Neural cell (in vitro differentiated cells): ENCODE results near the gene HSF4. TPM values are rescaled to one million over a fixed set of nuclear protein-coding genes. Genes with fewer than 3 reads are reported as not detected.

Experiments used
- H2AFZ ChIP-seq: fragments of 200-600, 300-800 bp; sonication (generic), shearing (Covaris generic); 2 replicates; pipeline ENCODE4 v1.6.0; 2014; ENCODE audit warnings: low read depth, mild to moderate bottlenecking, antibody characterized with exemption, low read length, moderate library complexity
- H3F3A ChIP-seq: fragments of 200-600 bp; shearing (Covaris generic); 2 replicates; pipeline ENCODE4 v1.6.1; 2016; ENCODE audit warnings: mild to moderate bottlenecking, moderate library complexity, mixed read lengths, antibody characterized with exemption, low read length; ENCODE audit not compliant: insufficient read depth, poor library complexity, severe bottlenecking
- H3K27ac ChIP-seq: fragments of 200-600, 300-800 bp; sonication (generic), shearing (Covaris generic); 2 replicates; pipeline ENCODE4 v1.5.1; 2014; ENCODE audit warnings: mild to moderate bottlenecking, low read length, moderate library complexity
- H3K27me3 ChIP-seq: fragments of 300-800, 200-600 bp; sonication (generic), shearing (Covaris generic); 2 replicates; pipeline ENCODE4 v1.6.0; 2014; ENCODE audit warnings: mild to moderate bottlenecking, low read depth, low read length, moderate library complexity; ENCODE audit not compliant: insufficient read depth
- H3K36me3 ChIP-seq: fragments of 300-800, 200-600 bp; sonication (generic), shearing (Covaris generic); 2 replicates; pipeline ENCODE4 v1.5.1; 2014; ENCODE audit warnings: mild to moderate bottlenecking, antibody characterized with exemption, low read length, moderate library complexity; ENCODE audit not compliant: insufficient read depth
- H3K4me2 ChIP-seq: fragments of 300-800, 200-600 bp; sonication (generic), shearing (Covaris generic); 2 replicates; pipeline ENCODE4 v1.6.0; 2014; ENCODE audit warnings: mild to moderate bottlenecking, low read length
- H3K4me3 ChIP-seq: fragments of 300-800, 200-600 bp; sonication (generic), shearing (Covaris generic); 2 replicates; pipeline ENCODE4 v1.5.1; 2014; ENCODE audit warnings: mild to moderate bottlenecking, low read length, moderate library complexity
- H3K79me2 ChIP-seq: fragments of 200-600 bp; shearing (Covaris generic); replicated peaks from 2 replicates; pipeline ENCODE4 v1.6.0; 2014; ENCODE audit warnings: mild to moderate bottlenecking, low read length, moderate library complexity; ENCODE audit not compliant: insufficient read depth
- H3K9ac ChIP-seq: fragments of 300-800, 200-600 bp; sonication (generic), shearing (Covaris generic); 2 replicates; pipeline ENCODE4 v1.6.1; 2016; ENCODE audit warnings: mild to moderate bottlenecking, low read length, mixed read lengths
- H3K9me2 ChIP-seq: fragments of 200-600 bp; shearing (Covaris generic); 2 replicates; pipeline ENCODE4 v1.6.1; 2016; ENCODE audit warnings: mild to moderate bottlenecking, low read length, mixed read lengths; ENCODE audit not compliant: insufficient read depth
- H3K9me3 ChIP-seq: fragments of 200-600, 300-800 bp; sonication (generic), shearing (Covaris generic); 2 replicates; pipeline ENCODE4 v1.6.1; 2016; ENCODE audit warnings: mild to moderate bottlenecking, mixed run types, low read length, moderate library complexity, mixed read lengths
- H4K20me1 ChIP-seq: fragments of 200-600 bp; shearing (Covaris generic); 2 replicates; pipeline ENCODE4 v1.6.1; 2016; ENCODE audit warnings: mild to moderate bottlenecking, mixed run types; ENCODE audit not compliant: insufficient read depth
- EP300 ChIP-seq: fragments of 450-650 bp; conservative IDR thresholded peaks from 2 replicates; pipeline ENCODE4 v1.6.1; 2014; ENCODE audit warnings: antibody characterized with exemption, mild to moderate bottlenecking, moderate library complexity; ENCODE audit not compliant: poor library complexity, severe bottlenecking
- EZH2 ChIP-seq: fragments of 200-600, 300-800 bp; shearing (Covaris generic), sonication (generic); IDR thresholded peaks from 2 replicates; pipeline ENCODE4 v1.6.1; 2014; ENCODE audit warnings: antibody characterized with exemption, low read length, borderline replicate concordance, mild to moderate bottlenecking; ENCODE audit not compliant: insufficient read depth, poor library complexity, severe bottlenecking
- MXI1 ChIP-seq: fragments of 450-650 bp; conservative IDR thresholded peaks from 2 replicates; pipeline ENCODE4 v1.6.1; 2014; ENCODE audit warnings: antibody characterized with exemption, mild to moderate bottlenecking; ENCODE audit not compliant: poor library complexity, severe bottlenecking
- POLR2AphosphoS5 ChIP-seq: IDR thresholded peaks from 2 replicates; pipeline ENCODE4 v1.6.1; 2012
- RAD21 ChIP-seq: fragments of 450-650 bp; conservative IDR thresholded peaks from 2 replicates; pipeline ENCODE4 v1.6.1; 2014; ENCODE audit warnings: antibody characterized with exemption, mild to moderate bottlenecking, moderate library complexity
- SMC3 ChIP-seq: fragments of 450-650 bp; conservative IDR thresholded peaks from 2 replicates; pipeline ENCODE4 v1.6.1; 2014; ENCODE audit warnings: antibody characterized with exemption, mild to moderate bottlenecking, moderate library complexity; ENCODE audit not compliant: poor library complexity
- TAF1 ChIP-seq: IDR thresholded peaks from 2 replicates; pipeline ENCODE4 v1.6.1; 2012; ENCODE audit warnings: low read depth
- polyA plus RNA-seq: library from polyadenylated mRNA; depleted of rRNA; stranded (reverse); fragments of >200 nt; gene quantifications from 2 replicates; pipeline ENCODE4 v1.2.3, GENCODE V29; 2014
- TF ChIP-seq, protein P1 (sequence below): fragments of 450-650 bp; IDR thresholded peaks from 2 replicates; pipeline ENCODE4 v1.5.1; 2014; ENCODE audit warnings: antibody characterized with exemption, mild to moderate bottlenecking, moderate library complexity; ENCODE audit not compliant: poor library complexity, severe bottlenecking
- TF ChIP-seq, protein P2 (sequence below): IDR thresholded peaks from 2 replicates; pipeline ENCODE4 v1.6.1; 2012; ENCODE audit warnings: borderline replicate concordance

Gene HSF4
- polyA plus RNA-seq, 1 donor from 2014 or later, result 12.7 TPM

DNA sequence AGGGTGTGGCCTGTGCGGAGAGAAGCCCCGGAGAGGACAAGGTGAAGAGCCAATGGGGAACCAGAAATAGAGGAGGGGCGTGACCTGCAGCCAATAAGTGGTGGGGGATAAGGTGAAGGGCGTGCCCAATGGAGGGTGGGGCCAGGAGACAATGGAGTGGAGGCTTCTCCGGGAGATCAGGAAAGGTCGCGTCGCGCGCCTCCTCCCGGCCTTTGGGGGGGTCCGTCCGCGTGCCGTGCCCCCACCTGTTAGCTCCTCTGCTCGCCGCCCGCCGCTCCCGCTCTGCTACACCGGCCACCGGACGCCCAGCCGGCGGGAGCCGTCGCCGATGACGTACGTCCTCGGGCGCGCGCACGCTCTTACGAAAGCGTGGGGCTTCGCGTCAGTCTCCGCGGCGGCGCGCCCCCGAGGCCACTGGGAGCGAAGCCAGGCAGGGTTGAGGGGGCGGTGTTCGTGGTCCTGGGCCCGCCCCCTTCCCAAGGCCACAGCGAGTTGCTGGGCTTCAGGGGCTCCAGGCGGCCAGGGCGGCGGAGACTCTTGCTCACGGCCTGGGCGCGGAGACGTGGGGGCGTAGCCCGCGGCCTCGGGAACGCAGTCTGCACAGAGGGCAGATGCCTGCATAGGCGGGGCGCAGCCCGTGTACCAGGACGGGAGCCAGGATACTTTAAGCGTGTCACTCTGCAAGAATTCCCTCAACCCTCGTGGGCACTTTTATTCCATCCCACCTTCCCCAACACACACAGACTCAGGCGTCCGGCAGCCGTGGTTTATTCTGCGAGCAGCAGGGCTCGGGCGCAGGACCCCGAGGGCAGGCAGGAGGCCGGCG is 19.3 kb downstream of the HSF4 start, which contains the start of gene MATCAP1:
MATCAP1 (minus strand) TSS at position 337 of the 826 bp plus-strand sequence. CDS start 3,353 bp downstream, outside the sequence.
- H3F3A ChIP-seq, result no peaks in the 10 kb centered on the region
- H3K4me3 ChIP-seq, result peak within 1 kb of the TSS; percentile 91
- peak within 1 kb of the TSS; percentile 59 for H2AFZ ChIP-seq
- H3K79me2 ChIP-seq, result peaks cover 24% of the 10 kb centered on the region
- H3K27ac ChIP-seq, result peak within 1 kb of the TSS; percentile 93
- no peaks in the 10 kb centered on the region for H3K9me3 ChIP-seq
- TF ChIP-seq RAD21 (no peak), TAF1 (peak; percentile 66), POLR2AphosphoS5 (peak; percentile 96), SMC3 (peak; percentile 22), EZH2 (no peak), EP300 (peak; percentile 69), MXI1 (peak; percentile 85)
- TF ChIP-seq, protein P1, sequence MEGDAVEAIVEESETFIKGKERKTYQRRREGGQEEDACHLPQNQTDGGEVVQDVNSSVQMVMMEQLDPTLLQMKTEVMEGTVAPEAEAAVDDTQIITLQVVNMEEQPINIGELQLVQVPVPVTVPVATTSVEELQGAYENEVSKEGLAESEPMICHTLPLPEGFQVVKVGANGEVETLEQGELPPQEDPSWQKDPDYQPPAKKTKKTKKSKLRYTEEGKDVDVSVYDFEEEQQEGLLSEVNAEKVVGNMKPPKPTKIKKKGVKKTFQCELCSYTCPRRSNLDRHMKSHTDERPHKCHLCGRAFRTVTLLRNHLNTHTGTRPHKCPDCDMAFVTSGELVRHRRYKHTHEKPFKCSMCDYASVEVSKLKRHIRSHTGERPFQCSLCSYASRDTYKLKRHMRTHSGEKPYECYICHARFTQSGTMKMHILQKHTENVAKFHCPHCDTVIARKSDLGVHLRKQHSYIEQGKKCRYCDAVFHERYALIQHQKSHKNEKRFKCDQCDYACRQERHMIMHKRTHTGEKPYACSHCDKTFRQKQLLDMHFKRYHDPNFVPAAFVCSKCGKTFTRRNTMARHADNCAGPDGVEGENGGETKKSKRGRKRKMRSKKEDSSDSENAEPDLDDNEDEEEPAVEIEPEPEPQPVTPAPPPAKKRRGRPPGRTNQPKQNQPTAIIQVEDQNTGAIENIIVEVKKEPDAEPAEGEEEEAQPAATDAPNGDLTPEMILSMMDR, result no peak
- TF ChIP-seq, protein P2, sequence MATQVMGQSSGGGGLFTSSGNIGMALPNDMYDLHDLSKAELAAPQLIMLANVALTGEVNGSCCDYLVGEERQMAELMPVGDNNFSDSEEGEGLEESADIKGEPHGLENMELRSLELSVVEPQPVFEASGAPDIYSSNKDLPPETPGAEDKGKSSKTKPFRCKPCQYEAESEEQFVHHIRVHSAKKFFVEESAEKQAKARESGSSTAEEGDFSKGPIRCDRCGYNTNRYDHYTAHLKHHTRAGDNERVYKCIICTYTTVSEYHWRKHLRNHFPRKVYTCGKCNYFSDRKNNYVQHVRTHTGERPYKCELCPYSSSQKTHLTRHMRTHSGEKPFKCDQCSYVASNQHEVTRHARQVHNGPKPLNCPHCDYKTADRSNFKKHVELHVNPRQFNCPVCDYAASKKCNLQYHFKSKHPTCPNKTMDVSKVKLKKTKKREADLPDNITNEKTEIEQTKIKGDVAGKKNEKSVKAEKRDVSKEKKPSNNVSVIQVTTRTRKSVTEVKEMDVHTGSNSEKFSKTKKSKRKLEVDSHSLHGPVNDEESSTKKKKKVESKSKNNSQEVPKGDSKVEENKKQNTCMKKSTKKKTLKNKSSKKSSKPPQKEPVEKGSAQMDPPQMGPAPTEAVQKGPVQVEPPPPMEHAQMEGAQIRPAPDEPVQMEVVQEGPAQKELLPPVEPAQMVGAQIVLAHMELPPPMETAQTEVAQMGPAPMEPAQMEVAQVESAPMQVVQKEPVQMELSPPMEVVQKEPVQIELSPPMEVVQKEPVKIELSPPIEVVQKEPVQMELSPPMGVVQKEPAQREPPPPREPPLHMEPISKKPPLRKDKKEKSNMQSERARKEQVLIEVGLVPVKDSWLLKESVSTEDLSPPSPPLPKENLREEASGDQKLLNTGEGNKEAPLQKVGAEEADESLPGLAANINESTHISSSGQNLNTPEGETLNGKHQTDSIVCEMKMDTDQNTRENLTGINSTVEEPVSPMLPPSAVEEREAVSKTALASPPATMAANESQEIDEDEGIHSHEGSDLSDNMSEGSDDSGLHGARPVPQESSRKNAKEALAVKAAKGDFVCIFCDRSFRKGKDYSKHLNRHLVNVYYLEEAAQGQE, result no peak
- H3K4me2 ChIP-seq, result peak within 1 kb of the TSS; percentile 76
- peaks cover 9% of the 10 kb centered on the region for H3K27me3 ChIP-seq
- no peaks in the 10 kb centered on the region for H4K20me1 ChIP-seq
- no peaks in the 10 kb centered on the region for H3K36me3 ChIP-seq
- no peaks in the 10 kb centered on the region for H3K9me2 ChIP-seq
- peak within 1 kb of the TSS; percentile 94 for H3K9ac ChIP-seq

DNA sequence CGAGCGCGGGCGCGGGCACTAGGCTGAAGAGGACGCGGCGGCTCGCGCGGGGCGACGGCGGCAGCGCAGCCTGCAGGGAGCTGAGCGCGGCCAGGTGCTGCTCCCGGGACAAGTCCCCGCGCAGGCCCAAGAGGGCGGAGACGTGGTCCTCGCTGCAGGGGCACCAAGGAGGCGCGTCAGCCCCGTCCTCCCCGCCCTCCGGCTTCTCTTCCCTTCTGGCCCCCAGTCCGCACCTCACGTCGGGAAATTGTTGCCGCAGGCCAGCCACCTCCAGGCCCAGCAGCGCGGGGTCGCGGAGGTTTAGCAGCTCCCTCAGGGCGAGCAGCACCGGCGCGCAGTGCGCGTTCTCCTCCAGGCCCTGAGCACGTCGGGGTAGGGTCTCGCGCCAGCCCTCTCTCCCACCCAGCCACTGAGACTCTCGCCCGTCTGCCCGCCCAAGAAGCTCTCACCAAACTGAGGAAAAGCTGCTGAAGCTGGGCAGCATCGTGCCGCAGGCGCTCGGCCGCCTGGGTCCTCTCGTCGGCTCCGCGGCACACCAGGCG is 20.0 kb downstream of the HSF4 start:
- Histone ChIP-seq H3K27ac (peak overlapping the region; percentile 93), H4K20me1 (no peaks in the 10 kb centered on the region), H3K27me3 (peaks cover 6% of the 10 kb centered on the region), H3K4me3 (peak overlapping the region; percentile 91), H3K9me3 (no peaks in the 10 kb centered on the region), H3K36me3 (no peaks in the 10 kb centered on the region), H3K4me2 (peak overlapping the region; percentile 22), H3K9ac (peak overlapping the region; percentile 94), H3K9me2 (no peaks in the 10 kb centered on the region), H2AFZ (peak overlapping the region; percentile 59), H3K79me2 (peaks cover 24% of the 10 kb centered on the region), H3F3A (no peaks in the 10 kb centered on the region)
- TF ChIP-seq RAD21 (no peak), EZH2 (no peak), MXI1 (peak; percentile 31), SMC3 (peak; percentile 7)
